Ectodermal cell (in vitro differentiated cells): Measurements from ENCODE around the gene ROBO1.

Experiments used
- H3K27ac ChIP-seq: 2 replicates; pipeline ENCODE4 v1.7.0; 2013; ENCODE audit warnings: mild to moderate bottlenecking, low read depth, low read length; ENCODE audit not compliant: insufficient read depth, poor library complexity, severe bottlenecking
- H3K27me3 ChIP-seq: 2 replicates; pipeline ENCODE4 v1.7.0; 2013; ENCODE audit warnings: mild to moderate bottlenecking, low read length; ENCODE audit not compliant: insufficient read depth, control insufficient read depth, poor library complexity, severe bottlenecking
- H3K36me3 ChIP-seq: one replicate; pipeline ENCODE4 v1.7.0; 2013; ENCODE audit warnings: low read length; ENCODE audit not compliant: control insufficient read depth, insufficient read depth
- H3K4me1 ChIP-seq: one replicate; pipeline ENCODE4 v1.7.0; 2013; ENCODE audit warnings: low read length; ENCODE audit not compliant: control insufficient read depth, insufficient read depth
- H3K4me3 ChIP-seq: 2 replicates; pipeline ENCODE4 v1.7.0; 2013; ENCODE audit warnings: low read depth, low read length, control low read depth; ENCODE audit not compliant: insufficient read depth
- H3K9me3 ChIP-seq: 2 replicates; pipeline ENCODE4 v1.7.0; 2013; ENCODE audit warnings: mild to moderate bottlenecking, low read length, moderate library complexity; ENCODE audit not compliant: control insufficient read depth
- WGBS, 2 experiments: methylation state at CpG; one replicate each; pipeline ENCODE4 v1.1.7; 2013; ENCODE audit warnings: missing lambda C conversion rate in 2 of 2; 5-methylcytosine and 5-hydroxymethylcytosine counted together

Gene ROBO1

GRCh38 chr3:78974181-78974790, 793.5 kb downstream of the ROBO1 start:
- Histone ChIP-seq H3K27me3 (no peaks in the 10 kb centered on the region), H3K27ac (no peak overlapping the region), H3K9me3 (no peaks in the 10 kb centered on the region), H3K36me3 (no peaks in the 10 kb centered on the region), H3K4me1 (peaks cover 14% of the 10 kb centered on the region), H3K4me3 (no peak overlapping the region)
- 92 to 95% methylated on average over 7 of the region's 7 CpGs for WGBS, 2 experiments

- Histone ChIP-seq H3K27me3 (no peaks in the 10 kb centered on the region), H3K4me3 (no peak overlapping the region), H3K27ac (no peak overlapping the region), H3K36me3 (no peaks in the 10 kb centered on the region), H3K9me3 (no peaks in the 10 kb centered on the region), H3K4me1 (peaks cover 3% of the 10 kb centered on the region)
- 87 to 100% methylated on average over 1 to 2 of the region's 2 CpGs for WGBS, 2 experiments
These were observed 795.0 kb downstream of the ROBO1 start for GRCh38 chr3:78972617-78973301.

- no peaks in the 10 kb centered on the region for H3K27me3 ChIP-seq
- 100% methylated on average over 1 of the region's 1 CpG for WGBS, 2 experiments
These were observed 797.1 kb downstream of the ROBO1 start for GRCh38 chr3:78970656-78971055.

GRCh38 chr3:78969483-78969882, 798.3 kb downstream of the ROBO1 start:
- 76 to 87% methylated on average over 2 of the region's 2 CpGs for WGBS, 2 experiments
- Histone ChIP-seq H3K27ac (no peak overlapping the region), H3K9me3 (no peaks in the 10 kb centered on the region)

More at GRCh38 chr3:78970656-78971055, 797.1 kb downstream of the ROBO1 start:
- Histone ChIP-seq H3K9me3 (no peaks in the 10 kb centered on the region), H3K27ac (no peak overlapping the region), H3K4me1 (no peaks in the 10 kb centered on the region), H3K4me3 (no peak overlapping the region), H3K36me3 (no peaks in the 10 kb centered on the region)

GRCh38 chr3:78967061-78967460, 800.7 kb downstream of the ROBO1 start:
- H3K36me3 ChIP-seq = no peaks in the 10 kb centered on the region
- H3K4me1 ChIP-seq = no peaks in the 10 kb centered on the region
- 83 to 92% methylated on average over 1 of the region's 1 CpG for WGBS, 2 experiments
- no peak overlapping the region for H3K27ac ChIP-seq
- H3K27me3 ChIP-seq = no peaks in the 10 kb centered on the region
- H3K4me3 ChIP-seq = no peak overlapping the region
- H3K9me3 ChIP-seq = no peaks in the 10 kb centered on the region

More at GRCh38 chr3:78969483-78969882, 798.3 kb downstream of the ROBO1 start:
- no peak overlapping the region for H3K4me3 ChIP-seq
- H3K27me3 ChIP-seq = no peaks in the 10 kb centered on the region
- H3K36me3 ChIP-seq = no peaks in the 10 kb centered on the region
- H3K4me1 ChIP-seq = no peaks in the 10 kb centered on the region

- Histone ChIP-seq H3K9me3 (no peaks in the 10 kb centered on the region), H3K27me3 (no peaks in the 10 kb centered on the region), H3K36me3 (no peaks in the 10 kb centered on the region), H3K27ac (no peak overlapping the region), H3K4me1 (no peaks in the 10 kb centered on the region), H3K4me3 (no peak overlapping the region)
- WGBS, 2 experiments = 93 to 96% methylated on average over 3 to 5 of the region's 5 CpGs
These were observed 804.0 kb downstream of the ROBO1 start for GRCh38 chr3:78963771-78964170.

GRCh38 chr3:78957456-78957855, 810.3 kb downstream of the ROBO1 start:
- H3K4me1 ChIP-seq = no peaks in the 10 kb centered on the region
- WGBS, 2 experiments = 67 to 77% methylated on average over 5 of the region's 5 CpGs
- no peak overlapping the region for H3K27ac ChIP-seq
- no peaks in the 10 kb centered on the region for H3K9me3 ChIP-seq
- no peak overlapping the region for H3K4me3 ChIP-seq
- no peaks in the 10 kb centered on the region for H3K27me3 ChIP-seq
- no peaks in the 10 kb centered on the region for H3K36me3 ChIP-seq

GRCh38 chr3:78951342-78951945, 816.4 kb downstream of the ROBO1 start:
- H3K9me3 ChIP-seq = no peaks in the 10 kb centered on the region
- H3K36me3 ChIP-seq = no peaks in the 10 kb centered on the region
- H3K4me3 ChIP-seq = no peak overlapping the region
- no peaks in the 10 kb centered on the region for H3K4me1 ChIP-seq
- WGBS, 2 experiments = 82 to 89% methylated on average over 1 to 3 of the region's 4 CpGs
- no peak overlapping the region for H3K27ac ChIP-seq
- no peaks in the 10 kb centered on the region for H3K27me3 ChIP-seq

- no peak overlapping the region for H3K4me3 ChIP-seq
These were observed 826.2 kb downstream of the ROBO1 start for GRCh38 chr3:78941587-78941986.

GRCh38 chr3:78940626-78941025, 827.2 kb downstream of the ROBO1 start:
- Histone ChIP-seq H3K4me1 (no peaks in the 10 kb centered on the region), H3K36me3 (no peaks in the 10 kb centered on the region), H3K27ac (no peak overlapping the region), H3K4me3 (no peak overlapping the region), H3K9me3 (peaks cover 2% of the 10 kb centered on the region), H3K27me3 (no peaks in the 10 kb centered on the region)
- 95 to 96% methylated on average over 2 to 3 of the region's 4 CpGs for WGBS, 2 experiments

More at GRCh38 chr3:78941587-78941986, 826.2 kb downstream of the ROBO1 start:
- no peaks in the 10 kb centered on the region for H3K4me1 ChIP-seq
- 94 to 96% methylated on average over 2 of the region's 2 CpGs for WGBS, 2 experiments
- no peaks in the 10 kb centered on the region for H3K36me3 ChIP-seq
- H3K9me3 ChIP-seq = peaks cover 2% of the 10 kb centered on the region
- no peaks in the 10 kb centered on the region for H3K27me3 ChIP-seq
- no peak overlapping the region for H3K27ac ChIP-seq
